H9 (cell line): ENCODE results near the gene NXPH1. TPM values are rescaled to one million over a fixed set of nuclear protein-coding genes. Genes with fewer than 3 reads are reported as not detected.

Experiments
- DNase-seq: peaks from one replicate; pipeline ENCODE4 v3.0.0-alpha.2; 2017
- H2AFZ ChIP-seq: one replicate; pipeline ENCODE4 v1.6.1; 2013; ENCODE audit warnings: mild to moderate bottlenecking, low read length, control low read depth, moderate library complexity
- H2AK5ac ChIP-seq: 2 replicates; pipeline ENCODE4 v1.6.1; 2013; ENCODE audit warnings: low read length, control low read depth, mixed read lengths; ENCODE audit not compliant: insufficient read length
- H2BK120ac ChIP-seq: one replicate; pipeline ENCODE4 v1.6.1; 2013; ENCODE audit warnings: low read depth, mild to moderate bottlenecking, low read length, control low read depth, inconsistent platforms; ENCODE audit not compliant: poor library complexity, severe bottlenecking
- H2BK12ac ChIP-seq: 2 replicates; pipeline ENCODE4 v1.6.1; 2013; ENCODE audit warnings: low read length, control low read depth, mixed read lengths, low read depth; ENCODE audit not compliant: insufficient read length
- H2BK15ac ChIP-seq: 2 replicates; pipeline ENCODE4 v1.6.1; 2013; ENCODE audit warnings: low read depth, low read length, control low read depth
- H2BK20ac ChIP-seq: one replicate; pipeline ENCODE4 v1.6.1; 2013; ENCODE audit warnings: low read depth, mild to moderate bottlenecking, low read length, control low read depth, inconsistent platforms; ENCODE audit not compliant: poor library complexity, severe bottlenecking
- H2BK5ac ChIP-seq: 2 replicates; pipeline ENCODE4 v1.6.1; 2013; ENCODE audit warnings: low read length, control low read depth, mixed read lengths; ENCODE audit not compliant: insufficient read length
- H3K14ac ChIP-seq: 2 replicates; pipeline ENCODE4 v1.6.1; 2013; ENCODE audit warnings: low read length, control low read depth; ENCODE audit not compliant: insufficient read depth
- H3K18ac ChIP-seq: 2 replicates; pipeline ENCODE4 v1.6.1; 2013; ENCODE audit warnings: low read depth, mild to moderate bottlenecking, mixed read lengths, low read length, control low read depth; ENCODE audit not compliant: insufficient read length
- H3K23ac ChIP-seq: 2 replicates; pipeline ENCODE4 v1.6.1; 2013; ENCODE audit warnings: low read length, control low read depth, mixed read lengths, low read depth; ENCODE audit not compliant: insufficient read length
- H3K23me2 ChIP-seq: 2 replicates; pipeline ENCODE4 v1.6.1; 2013; ENCODE audit warnings: low read depth, mild to moderate bottlenecking, mixed read lengths, low read length, control low read depth; ENCODE audit not compliant: insufficient read length, poor library complexity, severe bottlenecking
- H3K27ac ChIP-seq: 2 replicates; pipeline ENCODE4 v1.5.1; 2013; ENCODE audit warnings: low read length, control low read depth, mixed read lengths, low read depth; ENCODE audit not compliant: insufficient read length
- H3K27me3 ChIP-seq: 2 replicates; pipeline ENCODE4 v1.6.1; 2013; ENCODE audit warnings: low read length, control low read depth, inconsistent platforms; ENCODE audit not compliant: insufficient read depth
- H3K4ac ChIP-seq: 2 replicates; pipeline ENCODE4 v1.6.1; 2013; ENCODE audit warnings: low read depth, mild to moderate bottlenecking, control low read depth, inconsistent platforms, low read length, moderate library complexity
- H3K4me1 ChIP-seq: 2 replicates; pipeline ENCODE4 v1.6.1; 2013; ENCODE audit warnings: low read length, control low read depth, inconsistent platforms; ENCODE audit not compliant: insufficient read depth
- H3K4me2 ChIP-seq: 2 replicates; pipeline ENCODE4 v1.6.1; 2013; ENCODE audit warnings: low read length, control low read depth, mixed read lengths; ENCODE audit not compliant: insufficient read length, insufficient read depth
- H3K56ac ChIP-seq: 2 replicates; pipeline ENCODE4 v1.6.1; 2013; ENCODE audit warnings: low read depth, mild to moderate bottlenecking, mixed read lengths, low read length, control low read depth; ENCODE audit not compliant: insufficient read length
- H3K79me1 ChIP-seq: 2 replicates; pipeline ENCODE4 v1.6.1; 2013; ENCODE audit warnings: low read depth, mild to moderate bottlenecking, moderate library complexity, low read length, control low read depth, inconsistent platforms; ENCODE audit not compliant: insufficient read depth, poor library complexity, severe bottlenecking
- H3K79me2 ChIP-seq: 2 replicates; pipeline ENCODE4 v1.6.1; 2013; ENCODE audit warnings: low read length, control low read depth, inconsistent platforms; ENCODE audit not compliant: insufficient read depth
- H3K9ac ChIP-seq: 2 replicates; pipeline ENCODE4 v1.6.1; 2013; ENCODE audit warnings: low read length, control low read depth, mixed read lengths; ENCODE audit not compliant: insufficient read length; ENCODE audit errors: extremely low read depth
- H3K9me3 ChIP-seq: one replicate; pipeline ENCODE4 v1.6.1; 2013; ENCODE audit warnings: low read depth, low read length, inconsistent platforms; ENCODE audit not compliant: control insufficient read depth
- H3T11ph ChIP-seq: one replicate; pipeline ENCODE4 v1.6.1; 2013; ENCODE audit warnings: mild to moderate bottlenecking, low read length, control low read depth, inconsistent platforms
- H4K20me1 ChIP-seq: one replicate; pipeline ENCODE4 v1.6.1; 2013; ENCODE audit not compliant: control insufficient read depth, insufficient read length, insufficient read depth
- H4K5ac ChIP-seq: 2 replicates; pipeline ENCODE4 v1.6.1; 2013; ENCODE audit warnings: low read depth, mild to moderate bottlenecking, mixed read lengths, low read length, control low read depth; ENCODE audit not compliant: insufficient read length
- H4K8ac ChIP-seq: replicated peaks from 2 replicates; pipeline ENCODE4 v1.6.1; 2013; ENCODE audit warnings: low read length, control low read depth, mixed read lengths, low read depth; ENCODE audit not compliant: insufficient read length
- H4K91ac ChIP-seq: 2 replicates; pipeline ENCODE4 v1.6.1; 2013; ENCODE audit warnings: low read depth, mild to moderate bottlenecking, moderate library complexity, mixed read lengths, low read length, control low read depth; ENCODE audit not compliant: insufficient read length
- H3K27ac Mint-ChIP-seq, 3 experiments: 2 replicates in 2 of 3; 3 replicates in 1 of 3; pipeline ENCODE4 v1.8.0; 2020 to 2021; ENCODE audit warnings: mixed read lengths in 3 of 3, mild to moderate bottlenecking in 1 of 3, moderate library complexity in 1 of 3
- H3K27me3 Mint-ChIP-seq: 2 replicates; pipeline ENCODE4 v1.8.0; 2021; ENCODE audit warnings: low read depth, mild to moderate bottlenecking, moderate library complexity, mixed read lengths
- H3K36me3 Mint-ChIP-seq, 3 experiments: 2 replicates in 2 of 3; 3 replicates in 1 of 3; pipeline ENCODE4 v1.8.0; 2020 to 2021; ENCODE audit warnings: low read depth in 3 of 3, mixed read lengths in 3 of 3; ENCODE audit not compliant: insufficient read depth in 1 of 3
- H3K4me1 Mint-ChIP-seq, 2 experiments: 2 replicates each; pipeline ENCODE4 v1.8.0; 2020; ENCODE audit warnings: mixed read lengths in 2 of 2
- H3K4me3 Mint-ChIP-seq, 2 experiments: 2 replicates in 1 of 2; 3 replicates in 1 of 2; pipeline ENCODE4 v1.8.0; 2020 to 2021; ENCODE audit warnings: mild to moderate bottlenecking in 2 of 2, mixed read lengths in 2 of 2, moderate library complexity in 1 of 2
- H3K9me3 Mint-ChIP-seq, 2 experiments: 2 replicates in 1 of 2; 3 replicates in 1 of 2; pipeline ENCODE4 v1.8.0; 2020; ENCODE audit warnings: mild to moderate bottlenecking in 2 of 2, mixed read lengths in 2 of 2, moderate library complexity in 1 of 2
- WGBS: extraction: QIAGEN DNeasy Blood & Tissue Kit; methylation state at CpG from one replicate; pipeline ENCODE4 v1.1.7; 2013; ENCODE audit warnings: missing lambda C conversion rate, low lambda C conversion rate, mixed read lengths; ENCODE audit not compliant: insufficient read length; ENCODE audit errors: extremely low coverage; 5-methylcytosine and 5-hydroxymethylcytosine counted together
- total RNA-seq: library from RNA; stranded (reverse); gene quantifications from 2 replicates; pipeline ENCODE4 v1.2.1, GENCODE V29; 2021
- TF ChIP-seq, protein P1 (sequence below): fragments of 200-600 bp; sonication (generic); conservative IDR thresholded peaks from 3 replicates; pipeline ENCODE4 v1.8.0; 2021; ENCODE audit warnings: antibody characterized with exemption, mild to moderate bottlenecking

NXPH1 gene
- total RNA-seq, 1 experiment from 2014 or later: 0.15 TPM

DNA sequence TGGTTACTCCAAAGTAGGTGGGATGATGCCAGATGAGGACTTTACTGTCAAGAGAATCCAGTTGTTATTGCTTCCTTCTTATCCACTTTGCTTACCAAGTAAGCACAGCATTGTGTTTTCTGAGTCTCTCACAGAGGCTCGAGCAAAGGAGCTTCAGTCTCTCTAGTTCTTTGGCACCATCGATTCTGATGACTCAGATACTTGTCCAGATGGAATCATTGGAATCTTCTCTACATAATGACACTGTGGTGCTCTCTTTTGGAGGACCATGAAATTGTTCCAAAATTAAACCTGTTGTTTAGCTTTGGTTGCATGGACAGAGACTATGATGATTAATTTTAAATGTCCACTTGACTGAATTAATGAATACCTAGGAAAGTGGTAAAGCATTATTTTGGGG, 132.6 kb downstream of the NXPH1 start:
- Mint-ChIP-seq H3K27ac (no peak overlapping the region), H3K36me3 (no peaks in the 10 kb centered on the region), H3K9me3 (no peaks in the 10 kb centered on the region), H3K4me1 (peaks cover 15 to 19% of the 10 kb centered on the region in 2 experiments), H3K27me3 (no peaks in the 10 kb centered on the region), H3K4me3 (no peak overlapping the region)
- no peak for DNase-seq
- Histone ChIP-seq H3K23ac (no peak overlapping the region), H2BK120ac (no peak overlapping the region), H3K27ac (no peak overlapping the region), H4K20me1 (no peaks in the 10 kb centered on the region), H2AK5ac (no peak overlapping the region), H2BK12ac (no peak overlapping the region), H4K91ac (no peak overlapping the region), H4K8ac (no peak overlapping the region), H3K9ac (no peak overlapping the region), H3K4me2 (no peak overlapping the region), H3K56ac (no peak overlapping the region), H2BK15ac (no peak overlapping the region), H3K79me2 (no peaks in the 10 kb centered on the region), H3K18ac (no peak overlapping the region), H4K5ac (no peak overlapping the region), H3T11ph (no peak overlapping the region), H2BK5ac (no peak overlapping the region), H3K4ac (no peak overlapping the region), H2AFZ (no peak overlapping the region), H3K23me2 (no peaks in the 10 kb centered on the region), H2BK20ac (no peak overlapping the region), H3K27me3 (no peaks in the 10 kb centered on the region), H3K14ac (no peak overlapping the region), H3K4me1 (peaks cover 2% of the 10 kb centered on the region; the same call in 1 of the 2 replicates), H3K9me3 (no peaks in the 10 kb centered on the region), H3K79me1 (no peaks in the 10 kb centered on the region)
- WGBS: no CpG with 5 or more reads among the region's 2 CpGs
- TF ChIP-seq, protein P1, sequence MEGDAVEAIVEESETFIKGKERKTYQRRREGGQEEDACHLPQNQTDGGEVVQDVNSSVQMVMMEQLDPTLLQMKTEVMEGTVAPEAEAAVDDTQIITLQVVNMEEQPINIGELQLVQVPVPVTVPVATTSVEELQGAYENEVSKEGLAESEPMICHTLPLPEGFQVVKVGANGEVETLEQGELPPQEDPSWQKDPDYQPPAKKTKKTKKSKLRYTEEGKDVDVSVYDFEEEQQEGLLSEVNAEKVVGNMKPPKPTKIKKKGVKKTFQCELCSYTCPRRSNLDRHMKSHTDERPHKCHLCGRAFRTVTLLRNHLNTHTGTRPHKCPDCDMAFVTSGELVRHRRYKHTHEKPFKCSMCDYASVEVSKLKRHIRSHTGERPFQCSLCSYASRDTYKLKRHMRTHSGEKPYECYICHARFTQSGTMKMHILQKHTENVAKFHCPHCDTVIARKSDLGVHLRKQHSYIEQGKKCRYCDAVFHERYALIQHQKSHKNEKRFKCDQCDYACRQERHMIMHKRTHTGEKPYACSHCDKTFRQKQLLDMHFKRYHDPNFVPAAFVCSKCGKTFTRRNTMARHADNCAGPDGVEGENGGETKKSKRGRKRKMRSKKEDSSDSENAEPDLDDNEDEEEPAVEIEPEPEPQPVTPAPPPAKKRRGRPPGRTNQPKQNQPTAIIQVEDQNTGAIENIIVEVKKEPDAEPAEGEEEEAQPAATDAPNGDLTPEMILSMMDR: no peak
